HepG2 (cell line): Measurements from ENCODE around the gene GNG4. TPM values are rescaled to one million over a fixed set of nuclear protein-coding genes. Genes with fewer than 3 reads are reported as not detected.

Experiments
- ADNP ChIP-seq: sonication (generic); formaldehyde crosslinking; IDR thresholded peaks from 2 replicates; pipeline ENCODE4 v1.4.0; 2020; ENCODE audit warnings: missing genetic modification reagents
- AHR ChIP-seq: IDR thresholded peaks from 2 replicates; pipeline ENCODE4 v1.6.1; 2018; ENCODE audit warnings: missing genetic modification reagents, missing compliant biosample characterization
- GATA4 ChIP-seq: sonication (generic); IDR thresholded peaks from 2 replicates; pipeline ENCODE4 v1.6.1; 2016; ENCODE audit warnings: antibody characterized with exemption, low read depth, borderline replicate concordance
- HES4 ChIP-seq: sonication (generic); formaldehyde crosslinking; IDR thresholded peaks from 2 replicates; pipeline ENCODE4 v1.9.0; 2021; ENCODE audit warnings: mild to moderate bottlenecking, missing genetic modification reagents, borderline replicate concordance
- KLF13 ChIP-seq: sonication (generic); formaldehyde crosslinking; IDR thresholded peaks from 2 replicates; pipeline ENCODE4 v1.4.0; 2020; ENCODE audit warnings: mild to moderate bottlenecking, missing genetic modification reagents
- MTERF4 ChIP-seq: sonication (generic); formaldehyde crosslinking; IDR thresholded peaks from 2 replicates; pipeline ENCODE4 v1.8.0; 2023; ENCODE audit warnings: mild to moderate bottlenecking, missing genetic modification reagents
- MYNN ChIP-seq: sonication (generic); formaldehyde crosslinking; IDR thresholded peaks from 2 replicates; pipeline ENCODE4 v1.4.0; 2020; ENCODE audit warnings: mild to moderate bottlenecking, low read depth, missing genetic modification reagents
- PLRG1 ChIP-seq: fragments of 450-650 bp; conservative IDR thresholded peaks from 2 replicates; pipeline ENCODE4 v1.6.1; 2016
- POLR2G ChIP-seq: fragments of 200-400 bp; formaldehyde crosslinking; IDR thresholded peaks from 2 replicates; pipeline ENCODE4 v1.6.1; 2018; ENCODE audit warnings: mild to moderate bottlenecking, low read depth, low read length, moderate library complexity
- SSRP1 ChIP-seq: IDR thresholded peaks from 2 replicates; pipeline ENCODE4 v1.6.1; 2016; ENCODE audit warnings: control low read depth
- ZGPAT ChIP-seq: IDR thresholded peaks from 2 replicates; pipeline ENCODE4 v1.6.1; 2016; ENCODE audit warnings: mild to moderate bottlenecking
- ZNF101 ChIP-seq: sonication (generic); formaldehyde crosslinking; IDR thresholded peaks from 2 replicates; pipeline ENCODE4 v1.4.0; 2020; ENCODE audit warnings: mild to moderate bottlenecking, low read depth, missing genetic modification reagents, borderline replicate concordance
- ZNF256 ChIP-seq: sonication (generic); formaldehyde crosslinking; conservative IDR thresholded peaks from 2 replicates; pipeline ENCODE4 v1.4.0; 2020; ENCODE audit warnings: missing genetic modification reagents
- ZNF282 ChIP-seq: fragments of 450-650 bp; IDR thresholded peaks from 2 replicates; pipeline ENCODE4 v1.6.1; 2018; ENCODE audit not compliant: partially characterized antibody
- ZNF629 ChIP-seq: sonication (generic); formaldehyde crosslinking; conservative IDR thresholded peaks from 2 replicates; pipeline ENCODE4 v1.5.0; 2020; ENCODE audit warnings: missing genetic modification reagents
- ZNF652 ChIP-seq: IDR thresholded peaks from 2 replicates; pipeline ENCODE4 v1.6.1; 2016; ENCODE audit warnings: low read depth, borderline replicate concordance
- ZNF737 ChIP-seq: sonication (generic); formaldehyde crosslinking; IDR thresholded peaks from 2 replicates; pipeline ENCODE4 v1.5.0; 2020; ENCODE audit warnings: missing genetic modification reagents, mild to moderate bottlenecking, borderline replicate concordance
- ZNF773 ChIP-seq: sonication (generic); formaldehyde crosslinking; IDR thresholded peaks from 2 replicates; pipeline ENCODE4 v1.4.0; 2020; ENCODE audit warnings: missing genetic modification reagents, borderline replicate concordance
- ZNF782 ChIP-seq: sonication (generic); formaldehyde crosslinking; IDR thresholded peaks from 2 replicates; pipeline ENCODE4 v1.4.0; 2020; ENCODE audit warnings: missing genetic modification reagents, mild to moderate bottlenecking, borderline replicate concordance
- ZSCAN30 ChIP-seq: sonication (generic); formaldehyde crosslinking; IDR thresholded peaks from 2 replicates; pipeline ENCODE4 v1.5.0; 2020; ENCODE audit warnings: mild to moderate bottlenecking, missing genetic modification reagents
- polyA plus RNA-seq, 8 experiments: library from polyadenylated mRNA; depleted of rRNA in 3 of 8; stranded (reverse) in 7 of 8; unstranded in 1 of 8; fragments of >200 nt; fragmentation: Illumina TruSeq in 4 of 8; extraction: Trizol in 4 of 8; gene quantifications; 2 replicates each; pipeline versions ENCODE4 v1.2.1 to v1.2.3, GENCODE V29; 2011 to 2016; ENCODE audit warnings: low read depth in 4 of 8, missing spikeins in 1 of 8, mixed read lengths in 1 of 8; ENCODE audit not compliant: insufficient read depth in 1 of 8
- total RNA-seq, 5 experiments: library from RNA; depleted of rRNA; stranded (reverse); fragments of >200 nt; fragmentation: Illumina TruSeq; extraction: Trizol; gene quantifications; 2 replicates each; pipeline ENCODE4 v1.2.3, GENCODE V29; 2016; ENCODE audit warnings: low read depth in 1 of 5
- TF ChIP-seq, protein P1 (sequence below): sonication (generic); formaldehyde crosslinking; IDR thresholded peaks from 2 replicates; pipeline ENCODE4 v1.5.1; 2020; ENCODE audit warnings: missing genetic modification reagents, mild to moderate bottlenecking, borderline replicate concordance
- TF ChIP-seq, protein P2 (sequence below): sonication (generic); formaldehyde crosslinking; IDR thresholded peaks from 2 replicates; pipeline ENCODE4 v1.5.1; 2020; ENCODE audit warnings: mild to moderate bottlenecking, missing genetic modification reagents, moderate library complexity

Gene GNG4
- total and polyA plus RNA-seq, 2 of the 13 experiments (the other 11 are each of a cell fraction or from before 2014, with no cell fraction given): 27.1 to 69.5 TPM

DNA sequence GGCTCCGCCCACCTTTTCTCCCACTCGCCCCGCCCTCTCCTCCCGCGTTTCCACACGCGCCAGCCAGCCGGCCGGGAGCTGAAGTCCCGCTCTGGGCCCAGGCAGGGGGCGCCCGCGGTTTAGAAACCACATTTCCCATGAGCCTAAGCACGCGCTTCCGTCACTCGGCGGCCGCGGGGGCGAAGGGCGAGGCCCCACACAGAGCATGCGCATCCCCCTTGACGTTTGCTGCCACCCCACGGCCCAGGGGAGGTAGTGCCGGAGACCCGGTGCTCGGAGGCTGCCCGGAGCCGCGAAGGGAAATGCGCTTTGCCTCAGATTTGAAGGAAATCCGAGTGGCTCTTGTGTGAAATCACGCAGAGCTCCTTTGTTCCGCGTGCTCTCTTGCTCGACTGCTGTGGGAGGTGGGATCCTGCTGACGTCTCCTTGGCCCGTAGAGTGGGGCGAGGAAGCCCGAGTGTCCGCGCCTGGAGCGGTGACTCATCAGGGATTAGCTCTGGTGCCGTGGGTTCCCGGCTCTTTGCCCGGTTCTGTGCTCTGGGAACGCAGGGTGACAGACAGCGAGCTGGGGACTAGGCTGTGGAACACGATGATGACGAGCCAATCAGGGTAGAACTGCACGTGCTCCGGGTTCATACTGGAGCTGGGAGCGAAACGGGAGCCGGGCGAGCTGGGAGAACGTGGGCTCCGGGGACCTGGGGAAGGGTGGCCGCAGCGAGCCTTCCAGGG lies 144.9 kb downstream of the GNG4 start (continued):
- TF ChIP-seq ZGPAT: peak; percentile 85
- TF ChIP-seq ZNF256: peak; percentile 58; the same call in 1 of the 2 replicates
- no peak for TF ChIP-seq GATA4
- TF ChIP-seq ZNF773 (CRISPR knock-in tag): 0 out of 2 replicates have a peak, but pooled peaks have one; percentile 53
- TF ChIP-seq PLRG1: no peak
- TF ChIP-seq POLR2G: peak; percentile 94
- TF ChIP-seq KLF13 (CRISPR knock-in tag): no peak
- 0 out of 2 replicates have a peak, but pooled peaks have one; percentile 74 for TF ChIP-seq ZSCAN30
- no peak; the same call in none of the 2 replicates for TF ChIP-seq MTERF4 (CRISPR knock-in tag)
- TF ChIP-seq ZNF782: peak; percentile 19; the same call in 1 of the 2 replicates
- TF ChIP-seq ADNP: no peak
- peak; percentile 88; the same call in 1 of the 2 replicates for TF ChIP-seq ZNF737
- TF ChIP-seq AHR (CRISPR knock-in tag): 0 out of 2 replicates have a peak, but pooled peaks have one; percentile 15
- TF ChIP-seq HES4 (CRISPR knock-in tag): no peak
- no peak for TF ChIP-seq SSRP1 (CRISPR knock-in tag)
- TF ChIP-seq MYNN (CRISPR knock-in tag): no peak
- no peak for TF ChIP-seq ZNF629 (CRISPR knock-in tag)
- TF ChIP-seq, protein P1, sequence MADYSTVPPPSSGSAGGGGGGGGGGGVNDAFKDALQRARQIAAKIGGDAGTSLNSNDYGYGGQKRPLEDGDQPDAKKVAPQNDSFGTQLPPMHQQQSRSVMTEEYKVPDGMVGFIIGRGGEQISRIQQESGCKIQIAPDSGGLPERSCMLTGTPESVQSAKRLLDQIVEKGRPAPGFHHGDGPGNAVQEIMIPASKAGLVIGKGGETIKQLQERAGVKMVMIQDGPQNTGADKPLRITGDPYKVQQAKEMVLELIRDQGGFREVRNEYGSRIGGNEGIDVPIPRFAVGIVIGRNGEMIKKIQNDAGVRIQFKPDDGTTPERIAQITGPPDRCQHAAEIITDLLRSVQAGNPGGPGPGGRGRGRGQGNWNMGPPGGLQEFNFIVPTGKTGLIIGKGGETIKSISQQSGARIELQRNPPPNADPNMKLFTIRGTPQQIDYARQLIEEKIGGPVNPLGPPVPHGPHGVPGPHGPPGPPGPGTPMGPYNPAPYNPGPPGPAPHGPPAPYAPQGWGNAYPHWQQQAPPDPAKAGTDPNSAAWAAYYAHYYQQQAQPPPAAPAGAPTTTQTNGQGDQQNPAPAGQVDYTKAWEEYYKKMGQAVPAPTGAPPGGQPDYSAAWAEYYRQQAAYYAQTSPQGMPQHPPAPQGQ (CRISPR knock-in tag): no peak
- no peak for TF ChIP-seq ZNF652
- TF ChIP-seq, protein P2, sequence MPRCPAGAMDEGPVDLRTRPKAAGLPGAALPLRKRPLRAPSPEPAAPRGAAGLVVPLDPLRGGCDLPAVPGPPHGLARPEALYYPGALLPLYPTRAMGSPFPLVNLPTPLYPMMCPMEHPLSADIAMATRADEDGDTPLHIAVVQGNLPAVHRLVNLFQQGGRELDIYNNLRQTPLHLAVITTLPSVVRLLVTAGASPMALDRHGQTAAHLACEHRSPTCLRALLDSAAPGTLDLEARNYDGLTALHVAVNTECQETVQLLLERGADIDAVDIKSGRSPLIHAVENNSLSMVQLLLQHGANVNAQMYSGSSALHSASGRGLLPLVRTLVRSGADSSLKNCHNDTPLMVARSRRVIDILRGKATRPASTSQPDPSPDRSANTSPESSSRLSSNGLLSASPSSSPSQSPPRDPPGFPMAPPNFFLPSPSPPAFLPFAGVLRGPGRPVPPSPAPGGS (CRISPR knock-in tag): peak; percentile 87; the same call in 1 of the 2 replicates
- no peak for TF ChIP-seq ZNF101
- TF ChIP-seq ZNF282: no peak
